Astrocyte (in vitro differentiated cells and primary cell): ENCODE results near the gene STKLD1.

Experiments
- CTCF ChIP-seq: IDR thresholded peaks from 2 replicates; pipeline ENCODE4 v1.5.1; 2011; ENCODE audit warnings: low read depth, mild to moderate bottlenecking, inconsistent platforms, low read length, moderate library complexity; ENCODE audit not compliant: insufficient read depth
- EZH2 ChIP-seq: IDR thresholded peaks from 2 replicates; pipeline ENCODE4 v1.6.1; 2012; ENCODE audit warnings: mild to moderate bottlenecking, low read length, inconsistent platforms; ENCODE audit not compliant: insufficient read depth

- no peak for TF ChIP-seq CTCF
- TF ChIP-seq EZH2: no peak
These were observed 53.5 kb downstream of the STKLD1 start for GRCh38 chr9:133429641-133430161.
